Measurements from ENCODE around the gene ERG28. TPM values are rescaled to one million over a fixed set of nuclear protein-coding genes. Genes with fewer than 3 reads are reported as not detected.

Gene ERG28
- total RNA-seq, 1 donor from 2014 or later, result 24.6 TPM

DNA sequence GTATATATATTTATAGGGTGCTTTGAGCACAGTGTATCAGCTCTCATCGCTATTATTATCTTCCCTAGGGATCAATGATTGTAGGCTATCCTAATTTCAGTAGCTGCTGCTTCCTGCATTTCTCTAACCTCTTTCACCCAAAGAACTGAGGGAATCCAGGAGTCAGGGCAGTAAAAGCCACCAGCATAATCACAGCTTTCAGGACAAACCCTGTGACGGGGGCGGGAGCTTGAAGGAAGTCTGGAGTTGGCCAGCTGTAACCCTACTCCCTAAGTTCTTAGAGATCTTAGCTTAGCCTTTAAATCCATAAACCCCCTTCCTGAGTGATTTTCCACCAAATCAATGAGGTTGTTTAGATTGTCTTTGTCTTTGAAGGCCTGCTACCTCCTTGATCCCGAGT is 48.5 kb downstream of the ERG28 start:
- Mint-ChIP-seq H3K4me1 (ENCODE audit: unreplicated experiment) (peaks cover 8% of the 10 kb centered on the region), H3K27ac (no peak overlapping the region), H3K4me3 (no peak overlapping the region), H3K27me3 (peaks cover 7% of the 10 kb centered on the region), H3K36me3 (peaks cover 12% of the 10 kb centered on the region), H3K9me3 (peaks cover 12% of the 10 kb centered on the region)
- no peak for DNase-seq (ENCODE audit: extremely low spot score, unreplicated experiment)
- TF ChIP-seq, protein P1, sequence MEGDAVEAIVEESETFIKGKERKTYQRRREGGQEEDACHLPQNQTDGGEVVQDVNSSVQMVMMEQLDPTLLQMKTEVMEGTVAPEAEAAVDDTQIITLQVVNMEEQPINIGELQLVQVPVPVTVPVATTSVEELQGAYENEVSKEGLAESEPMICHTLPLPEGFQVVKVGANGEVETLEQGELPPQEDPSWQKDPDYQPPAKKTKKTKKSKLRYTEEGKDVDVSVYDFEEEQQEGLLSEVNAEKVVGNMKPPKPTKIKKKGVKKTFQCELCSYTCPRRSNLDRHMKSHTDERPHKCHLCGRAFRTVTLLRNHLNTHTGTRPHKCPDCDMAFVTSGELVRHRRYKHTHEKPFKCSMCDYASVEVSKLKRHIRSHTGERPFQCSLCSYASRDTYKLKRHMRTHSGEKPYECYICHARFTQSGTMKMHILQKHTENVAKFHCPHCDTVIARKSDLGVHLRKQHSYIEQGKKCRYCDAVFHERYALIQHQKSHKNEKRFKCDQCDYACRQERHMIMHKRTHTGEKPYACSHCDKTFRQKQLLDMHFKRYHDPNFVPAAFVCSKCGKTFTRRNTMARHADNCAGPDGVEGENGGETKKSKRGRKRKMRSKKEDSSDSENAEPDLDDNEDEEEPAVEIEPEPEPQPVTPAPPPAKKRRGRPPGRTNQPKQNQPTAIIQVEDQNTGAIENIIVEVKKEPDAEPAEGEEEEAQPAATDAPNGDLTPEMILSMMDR (conservative IDR thresholded peaks at IDR 0.05), result no peak

DNA sequence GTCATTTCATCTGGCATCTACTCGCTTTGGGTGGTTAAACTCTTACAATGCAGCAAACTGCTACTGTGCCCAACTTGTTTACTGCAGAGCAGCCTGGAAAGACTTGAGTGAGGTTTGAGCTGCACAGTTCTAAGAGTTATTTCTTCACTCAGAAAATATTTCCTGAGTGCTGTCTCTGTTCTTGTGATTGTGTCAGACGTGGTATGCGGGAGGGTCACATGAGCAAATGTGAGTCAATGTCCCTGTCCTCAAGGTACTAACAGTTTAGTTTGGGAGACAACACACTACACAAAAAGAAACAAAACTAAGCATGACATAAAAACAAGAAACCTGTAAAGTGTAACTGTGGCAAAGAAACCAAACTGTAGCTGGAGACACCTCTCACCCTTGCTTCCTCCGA is 49.8 kb downstream of the ERG28 start:
- Mint-ChIP-seq H3K36me3 (peaks cover 12% of the 10 kb centered on the region), H3K9me3 (peaks cover 12% of the 10 kb centered on the region), H3K27me3 (peaks cover 7% of the 10 kb centered on the region), H3K4me1 (ENCODE audit: unreplicated experiment) (peaks cover 8% of the 10 kb centered on the region), H3K4me3 (no peak overlapping the region), H3K27ac (no peak overlapping the region)
- TF ChIP-seq, protein P1 (conservative IDR thresholded peaks at IDR 0.05), result no peak
- no peak for DNase-seq (ENCODE audit: extremely low spot score, unreplicated experiment)

DNA sequence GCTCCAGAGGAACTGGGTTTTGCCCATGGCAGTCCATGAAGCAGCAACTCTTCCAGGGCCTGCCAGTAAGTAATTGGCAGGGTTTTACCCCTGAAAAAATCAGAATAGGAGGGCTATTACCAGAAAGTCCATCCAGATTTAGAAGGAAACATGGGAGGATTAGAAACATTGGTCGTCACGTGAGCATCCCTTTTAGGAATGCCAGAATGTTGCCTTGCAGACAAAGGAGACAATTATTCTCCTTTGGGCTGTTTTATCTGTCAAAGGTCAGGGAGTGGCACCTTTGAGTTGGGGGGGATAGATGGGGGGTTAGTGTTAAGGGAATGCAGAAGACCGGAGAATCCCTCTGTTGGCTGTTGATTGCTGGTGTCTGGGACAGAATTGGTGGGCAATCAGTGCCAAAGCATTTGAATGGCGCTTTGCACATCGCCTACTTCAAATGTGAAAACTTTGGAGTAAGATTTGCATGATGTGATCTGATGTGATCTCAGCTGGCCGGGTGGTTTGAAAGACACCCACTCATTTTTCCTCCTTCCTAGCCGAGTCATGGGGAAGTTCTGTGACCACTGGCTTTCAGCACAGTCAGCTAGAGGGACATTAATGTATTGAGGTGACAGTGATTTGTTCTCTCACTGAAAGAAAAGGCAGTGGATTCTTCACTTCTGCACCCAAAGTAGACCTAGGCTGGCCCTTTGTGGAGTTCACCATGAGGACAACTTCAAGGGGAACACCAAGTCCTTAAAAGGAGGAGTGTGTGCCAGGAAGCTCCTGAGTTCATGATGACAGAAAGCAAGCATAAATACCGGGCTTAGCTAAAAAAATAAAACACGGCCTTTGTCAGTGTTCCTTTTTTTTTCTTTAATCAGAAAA is 50.8 kb downstream of the ERG28 start:
- Mint-ChIP-seq H3K27ac (no peak overlapping the region), H3K36me3 (peaks cover 12% of the 10 kb centered on the region), H3K4me1 (ENCODE audit: unreplicated experiment) (peaks cover 8% of the 10 kb centered on the region), H3K9me3 (peaks cover 12% of the 10 kb centered on the region), H3K27me3 (peaks cover 7% of the 10 kb centered on the region), H3K4me3 (no peak overlapping the region)
- TF ChIP-seq, protein P1 (conservative IDR thresholded peaks at IDR 0.05), result no peak
- no peak for DNase-seq (ENCODE audit: extremely low spot score, unreplicated experiment)

- Mint-ChIP-seq H3K4me3 (no peak overlapping the region), H3K4me1 (ENCODE audit: unreplicated experiment) (peaks cover 8% of the 10 kb centered on the region), H3K27ac (no peak overlapping the region), H3K36me3 (peaks cover 7% of the 10 kb centered on the region), H3K9me3 (peaks cover 7% of the 10 kb centered on the region), H3K27me3 (peaks cover 7% of the 10 kb centered on the region)
- no peak for DNase-seq (ENCODE audit: extremely low spot score, unreplicated experiment)
- TF ChIP-seq, protein P1 (conservative IDR thresholded peaks at IDR 0.05), result no peak
These were observed 51.6 kb downstream of the ERG28 start for GRCh38 chr14:75609116-75609515.

DNA sequence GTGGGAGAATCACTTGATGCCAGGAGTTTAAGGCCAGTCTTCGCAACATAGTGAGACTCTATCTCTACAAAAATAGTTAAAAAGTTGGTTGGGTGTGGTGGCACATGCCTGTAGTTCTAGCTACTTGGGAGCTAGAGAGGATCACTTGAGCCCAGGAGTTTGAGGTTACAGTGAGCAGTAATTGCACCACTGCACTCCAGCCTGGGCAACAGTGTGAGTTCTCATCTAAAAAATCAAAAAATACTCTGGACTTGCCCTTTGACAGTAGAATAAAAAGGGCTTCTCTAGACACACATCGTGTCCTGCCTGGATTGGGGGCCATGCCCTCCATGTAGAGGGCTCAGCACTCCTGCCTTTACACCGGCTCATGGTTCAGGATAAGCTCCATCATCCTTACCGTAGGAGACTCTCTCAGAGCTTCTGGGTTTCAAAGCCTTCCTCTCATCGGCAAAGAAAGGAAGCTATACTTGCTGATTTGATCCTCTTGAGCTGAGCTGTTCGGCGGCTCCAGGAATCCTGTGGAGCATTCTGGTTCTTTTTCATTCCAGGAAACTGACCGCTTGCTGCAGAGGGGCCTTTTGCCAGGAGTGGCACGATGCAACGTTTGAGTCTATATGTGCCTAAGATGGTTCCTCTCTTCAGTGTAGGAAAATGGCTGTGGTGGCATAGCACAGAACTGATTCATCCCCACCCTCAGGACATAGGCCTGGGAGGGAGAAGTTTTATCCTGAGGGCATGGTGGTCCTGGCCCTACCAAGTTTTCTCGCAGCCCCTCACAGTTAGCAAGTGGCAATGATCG is 52.6 kb downstream of the ERG28 start:
- TF ChIP-seq, protein P1 (conservative IDR thresholded peaks at IDR 0.05), result no peak
- H3K9me3 Mint-ChIP-seq, result peaks cover 5% of the 10 kb centered on the region

More for the DNA sequence above, 52.6 kb downstream of the ERG28 start:
- H3K4me3 Mint-ChIP-seq, result no peak overlapping the region
- peaks cover 8% of the 10 kb centered on the region for H3K4me1 Mint-ChIP-seq (ENCODE audit: unreplicated experiment)
- no peak overlapping the region for H3K27ac Mint-ChIP-seq
- peaks cover 7% of the 10 kb centered on the region for H3K27me3 Mint-ChIP-seq
- H3K36me3 Mint-ChIP-seq, result peaks cover 5% of the 10 kb centered on the region
- DNase-seq (ENCODE audit: extremely low spot score, unreplicated experiment), result no peak
